ENCODE data around the gene ANTXRL.

DNA sequence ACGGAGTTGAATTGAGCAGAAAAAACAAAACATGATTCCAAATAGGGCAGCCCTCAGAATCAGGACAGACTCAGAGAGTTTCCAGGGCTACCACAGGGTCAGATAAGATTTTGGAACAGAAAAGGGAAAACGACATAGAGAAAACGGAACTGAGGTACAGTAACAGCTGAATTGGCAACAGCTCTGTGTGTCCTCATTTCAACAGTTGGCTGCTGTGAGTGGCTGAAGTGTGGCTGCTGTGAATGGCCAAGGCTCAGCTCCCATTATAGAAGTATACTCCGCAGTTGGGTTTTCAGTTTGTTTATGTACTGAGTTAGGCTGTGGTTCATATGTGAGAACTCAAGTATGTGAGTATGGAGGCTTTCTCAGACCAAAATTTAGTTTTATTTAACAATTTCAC lies 32.0 kb downstream of the ANTXRL start:
- TF ChIP-seq POLR2A (IDR thresholded peaks at IDR 0.05) (no peak), POLR2AphosphoS5 (IDR thresholded peaks at IDR 0.05) (no peak)
- TF ChIP-seq, protein P1, sequence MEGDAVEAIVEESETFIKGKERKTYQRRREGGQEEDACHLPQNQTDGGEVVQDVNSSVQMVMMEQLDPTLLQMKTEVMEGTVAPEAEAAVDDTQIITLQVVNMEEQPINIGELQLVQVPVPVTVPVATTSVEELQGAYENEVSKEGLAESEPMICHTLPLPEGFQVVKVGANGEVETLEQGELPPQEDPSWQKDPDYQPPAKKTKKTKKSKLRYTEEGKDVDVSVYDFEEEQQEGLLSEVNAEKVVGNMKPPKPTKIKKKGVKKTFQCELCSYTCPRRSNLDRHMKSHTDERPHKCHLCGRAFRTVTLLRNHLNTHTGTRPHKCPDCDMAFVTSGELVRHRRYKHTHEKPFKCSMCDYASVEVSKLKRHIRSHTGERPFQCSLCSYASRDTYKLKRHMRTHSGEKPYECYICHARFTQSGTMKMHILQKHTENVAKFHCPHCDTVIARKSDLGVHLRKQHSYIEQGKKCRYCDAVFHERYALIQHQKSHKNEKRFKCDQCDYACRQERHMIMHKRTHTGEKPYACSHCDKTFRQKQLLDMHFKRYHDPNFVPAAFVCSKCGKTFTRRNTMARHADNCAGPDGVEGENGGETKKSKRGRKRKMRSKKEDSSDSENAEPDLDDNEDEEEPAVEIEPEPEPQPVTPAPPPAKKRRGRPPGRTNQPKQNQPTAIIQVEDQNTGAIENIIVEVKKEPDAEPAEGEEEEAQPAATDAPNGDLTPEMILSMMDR (IDR thresholded peaks at IDR 0.05), result no peak

Measured in suprapubic skin (tissue), 4 donors.